Measurements from ENCODE around the gene ATP2A3.

ATP2A3 gene

GRCh38 chr17:3890082-3890877 lies 74.0 kb downstream of the ATP2A3 start:
- DNase-seq (ENCODE audit: low spot score) = no peak

- no peak for DNase-seq (ENCODE audit: low spot score)
Observed at GRCh38 chr17:3889325-3890012, 74.8 kb downstream of the ATP2A3 start.

- no peak for DNase-seq (ENCODE audit: low spot score)
Observed at GRCh38 chr17:3888343-3889171, 75.7 kb downstream of the ATP2A3 start.

GRCh38 chr17:3887804-3888203 lies 76.4 kb downstream of the ATP2A3 start:
- peak; percentile 7 for DNase-seq (ENCODE audit: low spot score)

GRCh38 chr17:3887394-3887793 lies 76.8 kb downstream of the ATP2A3 start:
- no peak for DNase-seq (ENCODE audit: low spot score)

- DNase-seq (ENCODE audit: low spot score) = peak; percentile 20
Observed at GRCh38 chr17:3886776-3887175, 77.5 kb downstream of the ATP2A3 start.

- no peak for DNase-seq (ENCODE audit: low spot score)
Observed at GRCh38 chr17:3885970-3886369, 78.3 kb downstream of the ATP2A3 start.

- DNase-seq (ENCODE audit: low spot score) = no peak
Observed at GRCh38 chr17:3885271-3885670, 79.0 kb downstream of the ATP2A3 start.

- DNase-seq (ENCODE audit: low spot score) = no peak
Observed at GRCh38 chr17:3884188-3884587, 80.0 kb downstream of the ATP2A3 start.

GRCh38 chr17:3882276-3882675 lies 82.0 kb downstream of the ATP2A3 start:
- DNase-seq (ENCODE audit: low spot score) = no peak

GRCh38 chr17:3880983-3881382 lies 83.3 kb downstream of the ATP2A3 start:
- DNase-seq (ENCODE audit: low spot score) = no peak

- DNase-seq (ENCODE audit: low spot score) = no peak
Observed at GRCh38 chr17:3879591-3880417, 84.4 kb downstream of the ATP2A3 start.

GRCh38 chr17:3879186-3879585 lies 85.1 kb downstream of the ATP2A3 start:
- DNase-seq (ENCODE audit: low spot score) = no peak

GRCh38 chr17:3877220-3877619 lies 87.0 kb downstream of the ATP2A3 start:
- DNase-seq (ENCODE audit: low spot score) = no peak

- DNase-seq (ENCODE audit: low spot score) = no peak
Observed at GRCh38 chr17:3875317-3875716, 88.9 kb downstream of the ATP2A3 start.

Data from CD4-positive, alpha-beta T cell treated with Interleukin-2 at 100 ng/mL for 4 hours (primary cell).